ENCODE data around the gene SLC44A1.

The SLC44A1 gene

DNA sequence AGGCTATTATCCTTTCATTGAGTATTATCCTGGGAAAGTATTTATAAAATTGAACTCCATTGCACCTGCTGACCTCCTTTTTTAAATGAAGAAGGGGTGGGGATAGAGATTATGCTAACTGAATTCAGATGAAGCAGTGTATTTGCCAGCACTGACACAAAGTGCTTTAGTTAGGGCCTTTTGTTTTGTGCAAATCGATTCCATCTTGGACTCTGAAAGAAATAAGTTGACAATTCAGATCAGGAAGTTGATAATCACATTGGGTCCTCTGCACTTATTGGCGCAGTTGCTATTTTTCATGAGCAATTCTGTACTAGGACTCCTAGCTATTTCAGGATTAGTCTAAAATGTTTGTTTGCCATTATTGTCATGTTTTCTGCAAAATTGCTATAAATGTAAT, 101.8 kb downstream of the SLC44A1 start:
- Histone ChIP-seq H3K27me3 (ENCODE audit: insufficient read depth, low read depth) (no peaks in the 10 kb centered on the region), H3K79me2 (ENCODE audit: insufficient read depth, low read depth) (no peaks in the 10 kb centered on the region), H3K4me3 (IDR thresholded peaks at IDR 0.05; ENCODE audit: insufficient read depth, low read depth, low read length) (no peak overlapping the region), H3K36me3 (ENCODE audit: insufficient read depth) (no peaks in the 10 kb centered on the region; the same call in 1 of the 2 replicates), H3K9ac (no peak overlapping the region), H2AFZ (ENCODE audit: low read depth) (no peak overlapping the region), H3K4me2 (no peak overlapping the region), H3K27ac (no peak overlapping the region), H3K4me1 (ENCODE audit: low read depth, poor library complexity, severe bottlenecking) (peaks cover 11% of the 10 kb centered on the region), H4K20me1 (ENCODE audit: insufficient read depth) (no peaks in the 10 kb centered on the region)
- TF ChIP-seq, protein P1, sequence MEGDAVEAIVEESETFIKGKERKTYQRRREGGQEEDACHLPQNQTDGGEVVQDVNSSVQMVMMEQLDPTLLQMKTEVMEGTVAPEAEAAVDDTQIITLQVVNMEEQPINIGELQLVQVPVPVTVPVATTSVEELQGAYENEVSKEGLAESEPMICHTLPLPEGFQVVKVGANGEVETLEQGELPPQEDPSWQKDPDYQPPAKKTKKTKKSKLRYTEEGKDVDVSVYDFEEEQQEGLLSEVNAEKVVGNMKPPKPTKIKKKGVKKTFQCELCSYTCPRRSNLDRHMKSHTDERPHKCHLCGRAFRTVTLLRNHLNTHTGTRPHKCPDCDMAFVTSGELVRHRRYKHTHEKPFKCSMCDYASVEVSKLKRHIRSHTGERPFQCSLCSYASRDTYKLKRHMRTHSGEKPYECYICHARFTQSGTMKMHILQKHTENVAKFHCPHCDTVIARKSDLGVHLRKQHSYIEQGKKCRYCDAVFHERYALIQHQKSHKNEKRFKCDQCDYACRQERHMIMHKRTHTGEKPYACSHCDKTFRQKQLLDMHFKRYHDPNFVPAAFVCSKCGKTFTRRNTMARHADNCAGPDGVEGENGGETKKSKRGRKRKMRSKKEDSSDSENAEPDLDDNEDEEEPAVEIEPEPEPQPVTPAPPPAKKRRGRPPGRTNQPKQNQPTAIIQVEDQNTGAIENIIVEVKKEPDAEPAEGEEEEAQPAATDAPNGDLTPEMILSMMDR (conservative IDR thresholded peaks at IDR 0.05; ENCODE audit: low read depth, low read length) = no peak

DNA sequence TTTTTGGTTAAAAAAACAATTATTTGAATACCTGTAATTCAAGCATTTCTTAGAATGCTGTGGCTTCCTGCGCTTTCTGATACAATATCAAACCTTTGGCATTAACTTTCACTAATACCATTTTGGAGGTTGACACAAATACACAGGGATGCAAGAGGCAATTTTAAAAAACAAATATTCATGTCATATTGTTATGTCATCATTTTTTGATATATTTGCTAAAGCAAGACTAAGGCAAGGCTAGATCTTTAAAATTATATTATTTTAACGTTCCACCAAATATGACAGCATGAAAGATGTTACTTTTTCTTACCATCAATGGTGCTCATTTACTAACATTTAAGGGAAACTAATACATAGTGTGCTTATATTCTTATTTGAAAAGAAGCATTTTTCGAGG, 110.0 kb downstream of the SLC44A1 start:
- H4K20me1 ChIP-seq (ENCODE audit: insufficient read depth) = no peaks in the 10 kb centered on the region
- no peak overlapping the region for H3K27ac ChIP-seq
- H2AFZ ChIP-seq (ENCODE audit: low read depth) = no peak overlapping the region
- H3K27me3 ChIP-seq (ENCODE audit: insufficient read depth, low read depth) = no peaks in the 10 kb centered on the region
- H3K4me1 ChIP-seq (ENCODE audit: low read depth, poor library complexity, severe bottlenecking) = no peaks in the 10 kb centered on the region
- TF ChIP-seq, protein P1 (conservative IDR thresholded peaks at IDR 0.05; ENCODE audit: low read depth, low read length) = no peak
- no peak overlapping the region for H3K4me2 ChIP-seq
- H3K9ac ChIP-seq = no peak overlapping the region
- no peak overlapping the region for H3K4me3 ChIP-seq (IDR thresholded peaks at IDR 0.05; ENCODE audit: insufficient read depth, low read depth, low read length)
- H3K36me3 ChIP-seq (ENCODE audit: insufficient read depth) = no peaks in the 10 kb centered on the region
- H3K79me2 ChIP-seq (ENCODE audit: insufficient read depth, low read depth) = no peaks in the 10 kb centered on the region

DNA sequence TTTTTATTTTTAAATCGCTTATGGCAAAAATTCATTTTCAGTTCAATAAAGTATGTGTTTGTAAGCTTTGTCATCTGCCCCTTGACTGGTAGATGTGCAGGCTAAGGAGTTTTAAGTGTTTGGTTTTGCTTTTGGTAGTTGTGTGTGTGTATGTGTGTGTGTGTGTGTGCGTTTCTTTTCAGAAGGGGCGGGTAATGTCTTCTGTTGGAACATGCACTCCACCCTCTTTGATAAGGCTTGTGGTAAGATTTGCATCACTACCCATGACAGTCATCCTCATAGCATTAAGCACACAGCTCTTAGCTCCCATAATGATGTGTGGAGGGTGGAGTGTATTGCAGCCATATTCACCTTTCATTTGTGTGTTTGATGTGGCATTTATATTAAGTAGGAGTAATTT, 111.3 kb downstream of the SLC44A1 start:
- H3K4me3 ChIP-seq (IDR thresholded peaks at IDR 0.05; ENCODE audit: insufficient read depth, low read depth, low read length) = no peak overlapping the region
- no peak overlapping the region for H3K27ac ChIP-seq
- H4K20me1 ChIP-seq (ENCODE audit: insufficient read depth) = no peaks in the 10 kb centered on the region
- no peak overlapping the region for H3K9ac ChIP-seq
- no peak overlapping the region for H2AFZ ChIP-seq (ENCODE audit: low read depth)
- H3K36me3 ChIP-seq (ENCODE audit: insufficient read depth) = no peaks in the 10 kb centered on the region
- TF ChIP-seq, protein P1 (conservative IDR thresholded peaks at IDR 0.05; ENCODE audit: low read depth, low read length) = no peak
- H3K27me3 ChIP-seq (ENCODE audit: insufficient read depth, low read depth) = no peaks in the 10 kb centered on the region
- no peak overlapping the region for H3K4me2 ChIP-seq
- H3K4me1 ChIP-seq (ENCODE audit: low read depth, poor library complexity, severe bottlenecking) = no peaks in the 10 kb centered on the region
- H3K79me2 ChIP-seq (ENCODE audit: insufficient read depth, low read depth) = no peaks in the 10 kb centered on the region

DNA sequence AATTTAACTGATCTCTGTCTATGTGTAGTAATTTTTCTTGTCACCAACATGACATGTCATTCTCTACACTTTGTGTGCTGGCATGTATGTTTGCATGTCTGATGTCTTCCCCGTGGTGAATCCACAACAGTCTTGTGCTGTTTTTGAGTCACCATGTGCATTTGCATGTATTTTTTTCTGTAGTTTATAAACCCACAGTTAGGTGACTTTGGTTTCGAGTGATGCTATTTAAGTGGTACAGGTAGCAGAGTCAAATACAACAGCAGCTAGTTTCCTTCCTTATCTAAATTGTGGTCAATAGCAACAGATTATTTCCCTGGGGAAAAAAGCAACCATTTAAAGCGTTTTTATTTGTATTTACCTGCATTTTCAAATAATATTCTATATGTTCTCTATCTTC, 113.5 kb downstream of the SLC44A1 start:
- no peak overlapping the region for H3K4me2 ChIP-seq
- H3K36me3 ChIP-seq (ENCODE audit: insufficient read depth) = no peaks in the 10 kb centered on the region; the same call in 1 of the 2 replicates
- H3K4me1 ChIP-seq (ENCODE audit: low read depth, poor library complexity, severe bottlenecking) = peaks cover 16% of the 10 kb centered on the region
- no peaks in the 10 kb centered on the region for H3K27me3 ChIP-seq (ENCODE audit: insufficient read depth, low read depth)
- H3K9ac ChIP-seq = no peak overlapping the region
- H4K20me1 ChIP-seq (ENCODE audit: insufficient read depth) = no peaks in the 10 kb centered on the region
- no peak overlapping the region for H3K27ac ChIP-seq
- TF ChIP-seq, protein P1 (conservative IDR thresholded peaks at IDR 0.05; ENCODE audit: low read depth, low read length) = no peak
- H3K79me2 ChIP-seq (ENCODE audit: insufficient read depth, low read depth) = no peaks in the 10 kb centered on the region
- H2AFZ ChIP-seq (ENCODE audit: low read depth) = no peak overlapping the region
- no peak overlapping the region for H3K4me3 ChIP-seq (IDR thresholded peaks at IDR 0.05; ENCODE audit: insufficient read depth, low read depth, low read length)
